Gastroesophageal sphincter (tissue), 3 donors: ENCODE data around the gene RBFOX2.

Experiments
- EP300 ChIP-seq: sonication (generic); formaldehyde crosslinking; IDR thresholded peaks from one replicate; pipeline ENCODE4 v1.6.1; 2017; ENCODE audit warnings: antibody characterized with exemption, mild to moderate bottlenecking
- POLR2A ChIP-seq, 2 donors: fragments of 450-650 bp; IDR thresholded peaks; one replicate each; pipeline ENCODE4 v1.6.1; 2017; ENCODE audit warnings: antibody characterized with exemption in 2 of 2, mild to moderate bottlenecking in 2 of 2, moderate library complexity in 1 of 2
- POLR2AphosphoS5 ChIP-seq: sonication (generic); formaldehyde crosslinking; IDR thresholded peaks from one replicate; pipeline ENCODE4 v1.6.1; 2017; ENCODE audit warnings: antibody characterized with exemption
- TF ChIP-seq, protein P1 (sequence below), 4 experiments: fragments of 200-600 bp in 2 of 4; fragments of 450-650 bp in 2 of 4; sonication (generic) in 1 of 4; IDR thresholded peaks; one replicate each; pipeline ENCODE4 v1.5.1; 2017 to 2019; ENCODE audit warnings: antibody characterized with exemption in 4 of 4, mild to moderate bottlenecking in 2 of 4, moderate library complexity in 2 of 4

- TF ChIP-seq EP300 (no peak), POLR2AphosphoS5 (no peak), POLR2A (IDR thresholded peaks at IDR 0.05) (no peak)
- TF ChIP-seq, protein P1, sequence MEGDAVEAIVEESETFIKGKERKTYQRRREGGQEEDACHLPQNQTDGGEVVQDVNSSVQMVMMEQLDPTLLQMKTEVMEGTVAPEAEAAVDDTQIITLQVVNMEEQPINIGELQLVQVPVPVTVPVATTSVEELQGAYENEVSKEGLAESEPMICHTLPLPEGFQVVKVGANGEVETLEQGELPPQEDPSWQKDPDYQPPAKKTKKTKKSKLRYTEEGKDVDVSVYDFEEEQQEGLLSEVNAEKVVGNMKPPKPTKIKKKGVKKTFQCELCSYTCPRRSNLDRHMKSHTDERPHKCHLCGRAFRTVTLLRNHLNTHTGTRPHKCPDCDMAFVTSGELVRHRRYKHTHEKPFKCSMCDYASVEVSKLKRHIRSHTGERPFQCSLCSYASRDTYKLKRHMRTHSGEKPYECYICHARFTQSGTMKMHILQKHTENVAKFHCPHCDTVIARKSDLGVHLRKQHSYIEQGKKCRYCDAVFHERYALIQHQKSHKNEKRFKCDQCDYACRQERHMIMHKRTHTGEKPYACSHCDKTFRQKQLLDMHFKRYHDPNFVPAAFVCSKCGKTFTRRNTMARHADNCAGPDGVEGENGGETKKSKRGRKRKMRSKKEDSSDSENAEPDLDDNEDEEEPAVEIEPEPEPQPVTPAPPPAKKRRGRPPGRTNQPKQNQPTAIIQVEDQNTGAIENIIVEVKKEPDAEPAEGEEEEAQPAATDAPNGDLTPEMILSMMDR (IDR thresholded peaks at IDR 0.05) = no peak
Observed at GRCh38 chr22:35988030-35988429, 40.6 kb downstream of the RBFOX2 start.
